PFSK-1 (cell line): Measurements from ENCODE around the gene BATF2.

ENCODE experiments used
- FOXP2 ChIP-seq: optimal IDR thresholded peaks from 2 replicates; pipeline ENCODE3; 2011; ENCODE audit warnings: borderline replicate concordance, control low read depth, inconsistent platforms; ENCODE audit not compliant: insufficient read depth; ENCODE audit errors: extremely low read length, extremely low read depth
- POLR2AphosphoS5 ChIP-seq: IDR thresholded peaks from 2 replicates; pipeline ENCODE4 v1.6.1; 2012; ENCODE audit warnings: low read depth, mild to moderate bottlenecking, control low read depth, low read length, moderate library complexity
- SIN3A ChIP-seq: IDR thresholded peaks from 2 replicates; pipeline ENCODE4 v1.6.1; 2012; ENCODE audit warnings: mild to moderate bottlenecking, low read length, moderate library complexity, borderline replicate concordance; ENCODE audit not compliant: insufficient read depth
- TAF1 ChIP-seq: IDR thresholded peaks from 2 replicates; pipeline ENCODE4 v1.6.1; 2012; ENCODE audit warnings: low read length, control low read depth, borderline replicate concordance; ENCODE audit not compliant: insufficient read depth
- TF ChIP-seq, protein P1 (sequence below), 2 experiments: IDR thresholded peaks; 2 replicates each; pipeline versions ENCODE4 v1.6.1 to v1.8.0; 2011 to 2012; ENCODE audit warnings: low read depth in 2 of 2, low read length in 2 of 2, control low read depth in 1 of 2, inconsistent platforms in 1 of 2, mild to moderate bottlenecking in 1 of 2, moderate library complexity in 1 of 2; ENCODE audit not compliant: insufficient read depth in 1 of 2

Gene BATF2

DNA sequence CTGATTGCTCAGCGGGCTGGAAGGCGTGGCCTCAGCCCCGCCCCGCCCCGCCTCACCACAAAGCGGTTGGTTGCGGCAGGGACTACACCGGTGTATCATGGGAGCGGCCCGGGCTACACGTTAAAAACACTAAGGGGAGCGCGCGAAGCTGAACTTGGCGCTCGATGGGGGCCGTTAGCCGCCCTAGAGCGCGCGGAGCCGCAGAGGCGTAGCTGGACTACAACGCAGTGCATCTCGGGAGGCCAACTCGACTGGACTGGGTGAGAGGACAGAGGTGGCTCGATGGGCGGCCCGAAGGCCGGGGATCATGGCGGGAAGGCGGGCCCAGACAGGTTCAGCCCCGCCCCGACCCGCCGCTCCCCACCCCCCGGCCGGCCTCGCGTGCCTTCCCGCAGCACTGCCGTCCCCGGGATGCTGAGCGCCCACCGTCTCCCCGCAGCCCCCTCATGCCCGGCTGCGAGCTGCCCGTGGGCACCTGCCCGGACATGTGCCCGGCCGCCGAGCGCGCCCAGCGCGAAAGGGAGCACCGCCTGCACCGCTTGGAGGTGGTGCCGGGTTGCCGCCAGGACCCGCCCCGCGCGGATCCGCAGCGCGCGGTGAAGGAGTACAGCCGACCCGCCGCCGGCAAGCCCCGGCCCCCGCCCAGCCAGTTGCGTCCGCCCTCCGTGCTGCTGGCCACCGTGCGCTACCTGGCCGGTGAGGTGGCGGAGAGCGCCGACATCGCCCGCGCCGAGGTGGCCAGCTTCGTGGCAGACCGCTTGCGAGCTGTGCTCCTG, 44.3 kb upstream of the BATF2 start, which contains the start of gene SAC3D1:
TSS of gene SAC3D1 (plus strand) at position 364 of the 776 bp plus-strand sequence. CDS start at position 447, 83 bp downstream.
- TF ChIP-seq TAF1, result peak; percentile 53; the same call in 1 of the 2 replicates
- 0 out of 2 replicates have a peak, but pooled peaks have one; percentile 34 for TF ChIP-seq SIN3A
- peak; percentile 78; the same call in 1 of the 2 replicates for TF ChIP-seq POLR2AphosphoS5
- peak; percentile 58 for TF ChIP-seq FOXP2
- TF ChIP-seq, protein P1, sequence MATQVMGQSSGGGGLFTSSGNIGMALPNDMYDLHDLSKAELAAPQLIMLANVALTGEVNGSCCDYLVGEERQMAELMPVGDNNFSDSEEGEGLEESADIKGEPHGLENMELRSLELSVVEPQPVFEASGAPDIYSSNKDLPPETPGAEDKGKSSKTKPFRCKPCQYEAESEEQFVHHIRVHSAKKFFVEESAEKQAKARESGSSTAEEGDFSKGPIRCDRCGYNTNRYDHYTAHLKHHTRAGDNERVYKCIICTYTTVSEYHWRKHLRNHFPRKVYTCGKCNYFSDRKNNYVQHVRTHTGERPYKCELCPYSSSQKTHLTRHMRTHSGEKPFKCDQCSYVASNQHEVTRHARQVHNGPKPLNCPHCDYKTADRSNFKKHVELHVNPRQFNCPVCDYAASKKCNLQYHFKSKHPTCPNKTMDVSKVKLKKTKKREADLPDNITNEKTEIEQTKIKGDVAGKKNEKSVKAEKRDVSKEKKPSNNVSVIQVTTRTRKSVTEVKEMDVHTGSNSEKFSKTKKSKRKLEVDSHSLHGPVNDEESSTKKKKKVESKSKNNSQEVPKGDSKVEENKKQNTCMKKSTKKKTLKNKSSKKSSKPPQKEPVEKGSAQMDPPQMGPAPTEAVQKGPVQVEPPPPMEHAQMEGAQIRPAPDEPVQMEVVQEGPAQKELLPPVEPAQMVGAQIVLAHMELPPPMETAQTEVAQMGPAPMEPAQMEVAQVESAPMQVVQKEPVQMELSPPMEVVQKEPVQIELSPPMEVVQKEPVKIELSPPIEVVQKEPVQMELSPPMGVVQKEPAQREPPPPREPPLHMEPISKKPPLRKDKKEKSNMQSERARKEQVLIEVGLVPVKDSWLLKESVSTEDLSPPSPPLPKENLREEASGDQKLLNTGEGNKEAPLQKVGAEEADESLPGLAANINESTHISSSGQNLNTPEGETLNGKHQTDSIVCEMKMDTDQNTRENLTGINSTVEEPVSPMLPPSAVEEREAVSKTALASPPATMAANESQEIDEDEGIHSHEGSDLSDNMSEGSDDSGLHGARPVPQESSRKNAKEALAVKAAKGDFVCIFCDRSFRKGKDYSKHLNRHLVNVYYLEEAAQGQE (IDR thresholded peaks at IDR 0.05; ENCODE audit: insufficient read depth in 1 of 2, low read depth in 2 of 2, low read length in 2 of 2), result no peak

DNA sequence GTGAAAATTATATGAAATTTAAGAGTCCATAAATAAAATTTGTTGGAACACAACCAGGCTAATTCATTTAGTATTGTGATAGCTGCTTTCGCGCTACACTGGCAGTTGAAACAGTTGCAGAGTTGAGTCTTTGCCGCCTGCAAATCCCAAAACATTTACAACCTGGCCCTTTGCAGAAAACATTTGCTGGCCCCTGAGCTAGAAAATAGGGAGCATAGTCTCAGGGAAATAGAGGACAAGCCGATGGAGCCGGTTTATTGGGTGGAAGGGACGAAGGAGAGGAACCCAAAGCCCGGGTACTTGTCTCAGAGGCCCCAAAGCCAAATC, 43.7 kb upstream of the BATF2 start:
- no peak for TF ChIP-seq TAF1

DNA sequence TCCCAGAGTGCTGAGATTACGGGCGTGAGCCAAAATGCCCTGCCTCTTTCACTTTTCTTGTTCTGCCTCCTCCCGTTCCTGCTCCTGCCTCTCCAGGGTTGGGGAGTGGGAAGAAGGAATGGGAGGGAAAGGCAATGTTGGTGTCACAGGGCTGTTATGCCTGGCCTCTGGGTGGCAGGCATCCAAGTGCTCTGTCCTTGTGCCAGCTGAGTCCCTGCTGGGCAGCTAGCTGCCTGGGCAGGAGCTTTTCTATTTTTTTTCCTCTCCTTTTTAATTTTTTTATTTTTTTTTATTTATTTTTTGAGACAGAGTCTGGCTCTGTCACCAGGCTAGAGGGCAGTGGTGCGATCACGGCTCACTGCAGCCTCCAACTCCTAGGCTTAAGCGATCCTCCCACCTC, 40.2 kb upstream of the BATF2 start:
- TF ChIP-seq POLR2AphosphoS5, result no peak
- TF ChIP-seq SIN3A, result no peak
- TF ChIP-seq, protein P1 (IDR thresholded peaks at IDR 0.05; ENCODE audit: insufficient read depth in 1 of 2, low read depth in 2 of 2, low read length in 2 of 2), result no peak
- no peak for TF ChIP-seq TAF1
- TF ChIP-seq FOXP2, result no peak

DNA sequence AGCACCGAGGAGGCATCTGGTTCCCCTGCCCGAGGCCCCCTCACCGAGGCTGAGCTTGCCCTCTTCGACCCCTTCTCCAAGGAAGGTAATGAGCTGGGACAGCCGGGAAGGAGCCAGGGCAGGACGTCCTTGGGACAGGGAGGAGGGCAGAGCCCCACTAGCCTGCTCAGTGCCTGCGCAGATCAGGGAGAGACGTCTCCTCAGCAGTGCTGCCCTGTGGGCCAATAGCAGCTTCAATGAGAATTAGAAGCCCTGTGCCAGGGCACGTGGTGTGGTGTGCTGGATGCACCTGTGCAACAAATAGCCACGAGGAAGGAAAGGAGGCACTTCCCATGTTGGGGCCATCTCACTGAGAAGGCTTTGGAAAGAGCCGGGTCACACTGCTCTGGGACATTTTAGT, 38.8 kb upstream of the BATF2 start:
- TF ChIP-seq, protein P1 (IDR thresholded peaks at IDR 0.05; ENCODE audit: insufficient read depth in 1 of 2, low read depth in 2 of 2, low read length in 2 of 2), result no peak
- TF ChIP-seq FOXP2 (no peak), POLR2AphosphoS5 (no peak), SIN3A (no peak), TAF1 (no peak)

DNA sequence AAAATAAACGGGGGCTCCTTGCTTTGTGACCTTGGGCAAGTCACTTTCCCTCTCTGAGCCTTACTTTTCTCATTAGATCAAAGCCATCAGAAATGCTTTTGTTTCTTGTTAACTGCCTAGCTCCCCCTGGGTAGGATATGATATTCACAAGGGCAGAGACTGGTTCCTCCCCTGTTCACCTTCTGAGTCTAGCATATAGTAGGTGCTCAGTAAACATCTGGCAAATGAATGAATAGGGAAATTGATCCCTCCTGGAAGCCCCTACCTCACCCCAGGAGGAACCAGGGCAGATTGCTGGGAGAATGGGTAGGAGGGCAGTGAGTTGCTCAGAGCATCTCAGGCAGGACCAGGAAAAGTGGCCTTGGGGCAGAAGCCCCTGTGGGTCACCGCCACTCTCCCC, 37.7 kb upstream of the BATF2 start:
- no peak for TF ChIP-seq SIN3A
- TF ChIP-seq, protein P1 (IDR thresholded peaks at IDR 0.05; ENCODE audit: insufficient read depth in 1 of 2, low read depth in 2 of 2, low read length in 2 of 2), result no peak
- TF ChIP-seq FOXP2, result no peak
- TF ChIP-seq POLR2AphosphoS5, result no peak
- no peak for TF ChIP-seq TAF1
